HG03175 (cell line): ENCODE measurements around the gene CMIP.

Experiments
- ATAC-seq: cut with Tn5 transposase; IDR thresholded peaks from one replicate; pipeline ENCODE4 v1.9.1; 2021; ENCODE audit warnings: mild to moderate bottlenecking, moderate library complexity; ENCODE audit not compliant: unreplicated experiment

CMIP gene

GRCh38 chr16:81562174-81562849 lies 117.7 kb downstream of the CMIP start:
- no peak for ATAC-seq

- ATAC-seq: no peak
These were observed 118.3 kb downstream of the CMIP start for GRCh38 chr16:81562926-81563325.

- ATAC-seq: no peak
These were observed 119.9 kb downstream of the CMIP start for GRCh38 chr16:81564421-81564911.

GRCh38 chr16:81565321-81566028 lies 120.9 kb downstream of the CMIP start:
- ATAC-seq: no peak

- no peak for ATAC-seq
These were observed 121.7 kb downstream of the CMIP start for GRCh38 chr16:81566086-81567007.

- no peak for ATAC-seq
These were observed 122.5 kb downstream of the CMIP start for GRCh38 chr16:81567087-81567486.

- ATAC-seq: no peak
These were observed 123.6 kb downstream of the CMIP start for GRCh38 chr16:81567987-81568748.

- no peak for ATAC-seq
These were observed 124.1 kb downstream of the CMIP start for GRCh38 chr16:81568749-81569087.

- no peak for ATAC-seq
These were observed 124.9 kb downstream of the CMIP start for GRCh38 chr16:81569361-81570034.

GRCh38 chr16:81570151-81570846 lies 125.7 kb downstream of the CMIP start:
- ATAC-seq: no peak

- ATAC-seq: no peak
These were observed 126.6 kb downstream of the CMIP start for GRCh38 chr16:81571175-81571574.

GRCh38 chr16:81571592-81572385 lies 127.2 kb downstream of the CMIP start:
- no peak for ATAC-seq

- no peak for ATAC-seq
These were observed 128.0 kb downstream of the CMIP start for GRCh38 chr16:81572386-81573144.

- ATAC-seq: no peak
These were observed 129.0 kb downstream of the CMIP start for GRCh38 chr16:81573533-81574020.

GRCh38 chr16:81574168-81574567 lies 129.6 kb downstream of the CMIP start:
- no peak for ATAC-seq

GRCh38 chr16:81575307-81575706 lies 130.7 kb downstream of the CMIP start:
- ATAC-seq: no peak

GRCh38 chr16:81575834-81576233 lies 131.2 kb downstream of the CMIP start:
- no peak for ATAC-seq

- ATAC-seq: no peak
These were observed 132.1 kb downstream of the CMIP start for GRCh38 chr16:81576696-81577095.
